ENCODE data around the gene NTRK1.

Gene NTRK1

GRCh38 chr1:156900896-156901589 lies 40.4 kb downstream of the NTRK1 start:
- no peak for DNase-seq

GRCh38 chr1:156901590-156901900 lies 40.9 kb downstream of the NTRK1 start:
- DNase-seq = no peak

- DNase-seq = no peak
These were observed 41.6 kb downstream of the NTRK1 start for GRCh38 chr1:156901966-156902915.

- DNase-seq = no peak
These were observed 42.8 kb downstream of the NTRK1 start for GRCh38 chr1:156903328-156904091.

GRCh38 chr1:156904187-156904959 lies 43.7 kb downstream of the NTRK1 start:
- no peak for DNase-seq

GRCh38 chr1:156905176-156905575 lies 44.5 kb downstream of the NTRK1 start:
- DNase-seq = no peak

GRCh38 chr1:156905651-156906050 lies 45.0 kb downstream of the NTRK1 start:
- DNase-seq = no peak

DNA sequence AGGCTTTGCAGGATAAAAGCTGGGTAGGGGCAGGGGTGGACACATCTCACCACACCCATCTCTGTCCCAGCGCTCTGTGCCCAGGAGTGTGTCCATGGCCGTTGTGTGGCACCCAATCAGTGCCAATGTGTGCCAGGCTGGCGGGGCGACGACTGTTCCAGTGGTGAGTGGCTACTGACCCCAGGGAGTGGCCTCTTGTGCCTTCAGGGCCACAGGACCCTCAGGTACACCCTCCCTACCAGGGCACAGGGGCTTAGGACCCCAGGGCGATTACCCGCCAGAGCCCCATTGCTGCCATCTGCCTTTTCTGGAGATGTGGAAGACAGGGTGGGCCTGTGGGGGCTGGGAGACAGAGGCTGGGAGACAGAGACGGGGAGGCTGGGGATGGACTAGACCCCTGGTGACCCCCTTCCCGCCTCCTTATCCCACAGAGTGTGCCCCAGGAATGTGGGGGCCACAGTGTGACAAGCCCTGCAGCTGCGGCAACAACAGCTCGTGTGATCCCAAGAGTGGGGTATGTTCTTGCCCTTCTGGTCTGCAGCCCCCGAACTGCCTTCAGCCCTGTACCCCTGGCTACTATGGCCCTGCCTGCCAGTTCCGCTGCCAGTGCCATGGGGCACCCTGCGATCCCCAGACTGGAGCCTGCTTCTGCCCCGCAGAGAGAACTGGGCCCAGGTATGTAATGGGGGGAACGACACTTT lies 45.7 kb downstream of the NTRK1 start:
- no peak for DNase-seq

- no peak for DNase-seq
These were observed 47.9 kb downstream of the NTRK1 start for GRCh38 chr1:156908541-156908940.

GRCh38 chr1:156908955-156909354 lies 48.3 kb downstream of the NTRK1 start:
- no peak for DNase-seq

DNA sequence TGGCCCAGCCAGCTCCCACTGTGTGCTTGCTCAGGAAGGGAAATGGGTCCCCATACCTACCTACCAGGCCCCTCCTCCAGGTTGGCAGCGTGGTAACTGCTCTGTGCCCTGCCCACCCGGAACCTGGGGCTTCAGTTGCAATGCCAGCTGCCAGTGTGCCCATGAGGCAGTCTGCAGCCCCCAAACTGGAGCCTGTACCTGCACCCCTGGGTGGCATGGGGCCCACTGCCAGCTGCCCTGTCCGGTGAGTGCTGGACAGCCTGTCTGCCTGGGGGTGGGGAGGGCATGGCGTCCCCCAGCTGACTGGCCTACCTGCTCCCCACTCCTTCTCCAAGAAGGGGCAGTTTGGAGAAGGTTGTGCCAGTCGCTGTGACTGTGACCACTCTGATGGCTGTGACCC lies 49.0 kb downstream of the NTRK1 start:
- no peak for DNase-seq

DNA sequence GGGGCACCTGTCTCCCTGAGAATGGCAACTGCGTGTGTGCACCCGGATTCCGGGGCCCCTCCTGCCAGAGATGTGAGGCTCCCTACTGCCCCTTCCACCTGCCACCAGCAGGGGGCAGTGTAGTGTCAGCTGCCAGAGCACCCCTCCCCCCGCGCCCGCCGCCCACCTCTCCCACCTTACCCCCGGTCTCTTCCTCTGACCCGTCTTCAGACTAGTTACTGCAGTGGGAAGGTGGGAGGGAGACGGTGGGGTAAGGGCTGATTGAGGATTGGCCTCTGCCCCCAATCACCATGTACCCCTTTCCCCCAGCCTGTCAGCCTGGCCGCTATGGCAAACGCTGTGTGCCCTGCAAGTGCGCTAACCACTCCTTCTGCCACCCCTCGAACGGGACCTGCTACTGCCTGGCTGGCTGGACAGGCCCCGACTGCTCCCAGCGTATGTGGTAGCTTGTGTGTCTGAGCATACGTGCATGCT lies 49.7 kb downstream of the NTRK1 start:
- peak; percentile 48 for DNase-seq

DNA sequence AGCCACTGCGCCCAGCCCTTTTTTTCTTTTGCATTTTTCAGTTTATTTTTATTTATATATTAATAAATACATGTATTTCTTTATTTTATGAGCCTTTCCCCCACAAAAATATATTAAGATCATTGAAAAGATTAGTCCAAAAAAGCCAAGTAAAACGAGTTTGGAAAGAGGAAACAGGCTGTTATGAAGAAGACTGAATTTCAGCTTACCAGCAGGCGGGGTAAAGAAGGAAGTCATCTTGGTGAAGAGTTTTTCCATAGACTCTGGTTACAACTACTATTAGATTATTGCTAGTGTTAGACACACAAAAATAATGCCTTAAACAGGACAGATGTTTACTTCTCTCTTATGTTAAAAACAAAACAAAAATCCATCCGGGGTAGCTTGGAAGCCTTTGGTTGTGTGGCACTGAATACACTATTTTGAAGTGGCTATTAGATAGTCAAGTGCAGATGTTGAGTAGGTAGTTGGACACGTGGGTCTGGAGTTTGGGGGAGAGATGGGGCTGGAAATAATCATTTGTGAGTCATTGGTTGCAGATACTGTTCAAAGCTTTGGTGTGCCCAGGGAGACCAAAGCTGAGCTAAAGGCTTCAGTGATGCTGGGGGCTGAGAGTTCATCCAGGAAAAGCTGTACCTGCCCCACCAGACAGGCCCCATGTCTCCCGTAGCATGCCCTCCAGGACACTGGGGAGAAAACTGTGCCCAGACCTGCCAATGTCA lies 51.1 kb downstream of the NTRK1 start:
- no peak for DNase-seq

- no peak for DNase-seq
These were observed 51.6 kb downstream of the NTRK1 start for GRCh38 chr1:156912310-156912709.

DNA sequence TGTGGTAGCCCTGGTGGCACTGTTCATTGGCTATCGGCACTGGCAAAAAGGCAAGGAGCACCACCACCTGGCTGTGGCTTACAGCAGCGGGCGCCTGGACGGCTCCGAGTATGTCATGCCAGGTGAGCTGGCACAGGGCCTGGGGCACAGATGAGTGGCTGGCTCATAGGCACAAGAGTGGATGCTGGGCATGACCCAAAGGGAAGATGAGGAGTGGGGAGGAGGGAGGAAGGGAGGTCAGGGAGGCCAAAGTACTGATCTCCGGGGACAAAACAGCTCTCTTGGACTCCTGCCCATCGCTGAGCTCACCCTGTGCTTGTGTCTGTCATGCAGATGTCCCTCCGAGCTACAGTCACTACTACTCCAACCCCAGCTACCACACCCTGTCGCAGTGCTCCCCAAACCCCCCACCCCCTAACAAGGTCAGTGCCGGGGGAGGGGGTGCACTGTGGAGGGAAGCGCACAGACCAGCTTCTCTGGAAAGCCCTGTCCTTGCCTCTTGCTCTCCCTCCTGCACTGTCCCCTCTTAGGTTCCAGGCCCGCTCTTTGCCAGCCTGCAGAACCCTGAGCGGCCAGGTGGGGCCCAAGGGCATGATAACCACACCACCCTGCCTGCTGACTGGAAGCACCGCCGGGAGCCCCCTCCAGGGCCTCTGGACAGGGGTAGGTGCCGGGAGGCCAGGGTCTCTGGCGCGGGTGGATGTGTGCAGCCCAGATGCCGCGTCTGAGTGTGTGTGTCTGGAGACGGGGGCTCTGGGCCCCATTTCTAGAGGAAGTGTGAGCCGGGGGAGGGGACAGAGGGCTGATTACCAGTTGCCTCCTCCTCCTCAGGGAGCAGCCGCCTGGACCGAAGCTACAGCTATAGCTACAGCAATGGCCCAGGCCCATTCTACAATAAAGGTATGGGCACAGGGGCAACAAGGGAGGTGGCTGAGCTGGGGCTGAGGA lies 52.5 kb downstream of the NTRK1 start:
- DNase-seq = no peak

- DNase-seq = no peak
These were observed 53.2 kb downstream of the NTRK1 start for GRCh38 chr1:156913809-156914387.

DNA sequence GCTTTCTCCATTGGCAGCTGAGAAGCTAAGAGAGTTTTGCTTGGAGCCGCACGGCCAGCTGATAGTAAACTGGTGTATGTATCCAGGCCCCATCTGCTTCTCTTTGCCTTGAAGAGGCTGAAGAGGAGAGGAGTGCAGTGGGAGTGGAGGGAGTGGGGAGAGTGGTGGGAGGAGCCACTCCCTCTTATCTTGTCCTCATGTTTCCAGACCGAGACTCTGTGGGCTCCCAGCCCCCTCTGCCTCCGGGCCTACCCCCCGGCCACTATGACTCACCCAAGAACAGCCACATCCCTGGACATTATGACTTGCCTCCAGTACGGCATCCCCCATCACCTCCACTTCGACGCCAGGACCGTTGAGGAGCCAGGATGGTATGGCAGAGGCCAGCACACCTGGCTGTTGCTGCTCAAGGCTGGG lies 53.8 kb downstream of the NTRK1 start:
- no peak for DNase-seq

DNA sequence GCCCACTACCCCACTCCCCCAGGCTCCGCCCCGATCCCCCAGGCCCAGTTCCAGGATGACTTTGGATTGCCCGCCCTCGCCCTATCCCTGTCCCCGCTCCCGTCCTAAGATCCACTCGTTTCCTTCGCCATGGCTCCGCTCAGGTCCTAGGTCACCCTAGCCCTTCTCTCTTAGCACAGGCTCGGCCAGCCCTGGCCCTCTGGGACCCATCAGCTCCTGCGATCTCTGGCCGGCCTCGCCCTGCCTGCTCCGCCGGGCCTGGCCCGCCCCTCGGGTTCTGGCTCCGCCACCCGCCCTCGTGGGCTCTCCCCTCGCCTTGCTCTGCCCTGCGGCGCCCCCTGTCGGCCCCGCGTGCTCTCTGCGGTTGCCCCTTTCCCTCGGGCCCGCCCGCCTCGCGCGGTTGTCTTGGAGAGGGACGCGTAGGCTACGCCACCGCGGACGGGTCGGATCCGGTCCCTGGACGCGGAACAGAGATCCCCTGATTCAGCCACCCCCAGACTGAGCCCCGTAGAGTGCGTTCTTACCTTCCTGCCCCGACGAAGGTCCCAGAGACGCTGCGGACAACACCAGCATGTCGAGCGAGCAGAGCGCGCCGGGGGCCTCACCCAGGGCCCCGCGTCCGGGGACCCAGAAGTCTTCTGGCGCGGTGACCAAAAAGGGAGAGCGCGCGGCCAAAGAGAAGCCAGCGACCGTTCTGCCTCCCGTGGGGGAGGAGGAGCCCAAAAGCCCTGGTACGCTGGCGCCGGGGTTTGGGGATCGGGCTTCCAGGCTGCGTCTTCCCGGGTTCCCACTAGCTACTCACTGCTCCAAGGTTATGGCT lies 59.8 kb downstream of the NTRK1 start, which contains the start of gene LRRC71:
Gene LRRC71 (plus strand): TSS at position 400 of the 820 bp plus-strand sequence. CDS start 172 bp downstream, at position 572.
- peak; percentile 85 for DNase-seq

Measured in NCI-H526 treated with DMSO at 0.1 percent for 48 hours (cell line).